ENCODE results near the gene RNF20. TPM values are rescaled to one million over a fixed set of nuclear protein-coding genes. Genes with fewer than 3 reads are reported as not detected.

Gene RNF20
- total and polyA plus RNA-seq, 4 donors: 8.3 to 13.9 (median 10.9) TPM

- WGBS: 3% methylated on average over 53 of the region's 53 CpGs
- no peak for TF ChIP-seq JUND (IDR thresholded peaks at IDR 0.05)
- TF ChIP-seq FOXA2 (IDR thresholded peaks at IDR 0.05): no peak
- TF ChIP-seq EGR1 (IDR thresholded peaks at IDR 0.05; ENCODE audit: low read depth in 2 of 2): no peak
- no peak for TF ChIP-seq MAX (IDR thresholded peaks at IDR 0.05)
- TF ChIP-seq YY1 (IDR thresholded peaks at IDR 0.05): no peak
- no peak for TF ChIP-seq ATF3 (IDR thresholded peaks at IDR 0.05)
- TF ChIP-seq ZBTB33 (IDR thresholded peaks at IDR 0.05): no peak
- TF ChIP-seq GABPA (IDR thresholded peaks at IDR 0.05 in 1 of 2, conservative IDR thresholded peaks at IDR 0.05 in 1 of 2): no peak
- no peak for TF ChIP-seq RAD21 (IDR thresholded peaks at IDR 0.05)
- no peak for TF ChIP-seq REST (IDR thresholded peaks at IDR 0.05)
- TF ChIP-seq SP1 (IDR thresholded peaks at IDR 0.05): no peak
- no peak for TF ChIP-seq CTCF (IDR thresholded peaks at IDR 0.05; ENCODE audit: low read depth, low read length, missing input control)
- TF ChIP-seq NR2F2 (IDR thresholded peaks at IDR 0.05): no peak
- no peak for TF ChIP-seq FOXA1 (IDR thresholded peaks at IDR 0.05)
- no peak for TF ChIP-seq HNF4G (IDR thresholded peaks at IDR 0.05)
- Histone ChIP-seq H3K9ac (ENCODE audit: low read depth in 1 of 2, low read length in 2 of 2) (no peak overlapping the region), H3K27me3 (ENCODE audit: control insufficient read depth in 4 of 4, insufficient read depth in 4 of 4, low read length in 3 of 4) (peaks cover 0 to 8% (median under 1%) of the 10 kb centered on the region in 4 donors), H3K9me3 (ENCODE audit: control insufficient read depth in 4 of 4, low read length in 3 of 4) (no peaks in the 10 kb centered on the region), H3K36me3 (ENCODE audit: control insufficient read depth in 4 of 4, insufficient read depth in 3 of 4, low read depth in 1 of 4, low read length in 3 of 4) (no peaks in the 10 kb centered on the region), H3K4me3 (ENCODE audit: low read depth in 1 of 3, low read length in 3 of 3) (peak overlapping the region; percentile 54 to 76 (median 71)), H3K4me1 (ENCODE audit: control insufficient read depth in 4 of 4, insufficient read depth in 4 of 4, low read length in 3 of 4) (peaks cover 9 to 17% (median 12%) of the 10 kb centered on the region in 4 donors), H3K27ac (ENCODE audit: low read depth in 1 of 2, low read length in 2 of 2) (peak overlapping the region; percentile 45 to 67)
- peak; percentile 35 for DNase-seq (ENCODE audit: low spot score)
These were observed 46.8 kb upstream of the RNF20 start for GRCh38 chr9:101486693-101487442.
